Prostate gland (tissue), 2 donors: ENCODE data around the gene SENP2.

ENCODE experiments used
- CTCF ChIP-seq, 4 experiments: fragments of 200-600 bp in 2 of 4; fragments of 450-650 bp in 2 of 4; sonication (generic) in 2 of 4; IDR thresholded peaks; 1 replicate in 3 of 4; 2 replicates in 1 of 4; pipeline ENCODE4 v1.5.1; 2016 to 2019; ENCODE audit warnings: antibody characterized with exemption in 4 of 4, mild to moderate bottlenecking in 2 of 4, moderate library complexity in 2 of 4
- POLR2A ChIP-seq: fragments of 450-650 bp; IDR thresholded peaks from one replicate; pipeline ENCODE4 v1.6.1; 2016; ENCODE audit warnings: antibody characterized with exemption, mild to moderate bottlenecking

GRCh38 chr3:185572183-185572582, 13.9 kb upstream of the SENP2 start:
- TF ChIP-seq POLR2A (no peak), CTCF (IDR thresholded peaks at IDR 0.05) (no peak)
